Neuronal stem cell (in vitro differentiated cells): ENCODE data around the gene CD63.

Experiments used
- DNase-seq: peaks from one replicate; pipeline ENCODE4 v3.0.0-alpha.2; 2013; ENCODE audit warnings: low spot score
- H2AFZ ChIP-seq: one replicate; pipeline ENCODE4 v1.6.1; 2013; ENCODE audit warnings: mild to moderate bottlenecking, low read length, inconsistent platforms
- H2AK5ac ChIP-seq: 2 replicates; pipeline ENCODE4 v1.6.1; 2013; ENCODE audit warnings: low read depth, mild to moderate bottlenecking, inconsistent platforms, low read length, moderate library complexity, mixed read lengths
- H2BK120ac ChIP-seq: 2 replicates; pipeline ENCODE4 v1.6.1; 2013; ENCODE audit warnings: low read depth, mild to moderate bottlenecking, inconsistent platforms, low read length, moderate library complexity, mixed read lengths
- H2BK12ac ChIP-seq: one replicate; pipeline ENCODE4 v1.6.1; 2013; ENCODE audit warnings: low read length, inconsistent platforms
- H2BK15ac ChIP-seq: 2 replicates; pipeline ENCODE4 v1.6.1; 2013; ENCODE audit warnings: mild to moderate bottlenecking, low read length, inconsistent platforms, mixed read lengths
- H2BK5ac ChIP-seq: one replicate; pipeline ENCODE4 v1.6.1; 2013; ENCODE audit warnings: inconsistent platforms, mild to moderate bottlenecking, low read length, moderate library complexity
- H3K14ac ChIP-seq: one replicate; pipeline ENCODE4 v1.6.1; 2013; ENCODE audit warnings: low read length, inconsistent platforms
- H3K18ac ChIP-seq: 2 replicates; pipeline ENCODE4 v1.6.1; 2013; ENCODE audit warnings: low read length, inconsistent platforms
- H3K23ac ChIP-seq: 2 replicates; pipeline ENCODE4 v1.6.1; 2013; ENCODE audit warnings: low read depth, mild to moderate bottlenecking, mixed read lengths, low read length, inconsistent platforms; ENCODE audit not compliant: poor library complexity
- H3K27ac ChIP-seq: replicated peaks from 3 replicates; pipeline ENCODE4 v1.5.1; 2013; ENCODE audit warnings: low read length, inconsistent platforms
- H3K27me3 ChIP-seq, 3 experiments: 2 replicates each; pipeline ENCODE4 v1.6.1; 2013; ENCODE audit warnings: low read length in 3 of 3, mild to moderate bottlenecking in 2 of 3, inconsistent platforms in 1 of 3, low read depth in 1 of 3, mixed read lengths in 1 of 3, moderate library complexity in 1 of 3; ENCODE audit not compliant: control insufficient read depth in 3 of 3, insufficient read depth in 3 of 3
- H3K36me3 ChIP-seq, 2 donors: replicated peaks in 1 of 2; 2 replicates each; pipeline ENCODE4 v1.6.1; 2013; ENCODE audit warnings: low read length in 2 of 2; ENCODE audit not compliant: control insufficient read depth in 2 of 2, insufficient read depth in 2 of 2
- H3K4ac ChIP-seq: 2 replicates; pipeline ENCODE4 v1.6.1; 2013; ENCODE audit warnings: inconsistent platforms, mild to moderate bottlenecking, low read length, moderate library complexity
- H3K4me1 ChIP-seq, 2 donors: 1 replicate in 1 of 2; 2 replicates in 1 of 2; pipeline ENCODE4 v1.6.1; 2013; ENCODE audit warnings: low read length in 2 of 2, low read depth in 1 of 2; ENCODE audit not compliant: control insufficient read depth in 2 of 2, insufficient read depth in 1 of 2
- H3K4me2 ChIP-seq: one replicate; pipeline ENCODE4 v1.6.1; 2013; ENCODE audit warnings: mild to moderate bottlenecking, low read length, inconsistent platforms; ENCODE audit not compliant: insufficient read depth, poor library complexity, severe bottlenecking
- H3K4me3 ChIP-seq, 2 donors: 2 replicates each; pipeline ENCODE4 v1.5.1; 2013; ENCODE audit warnings: low read length in 2 of 2, mild to moderate bottlenecking in 2 of 2, inconsistent platforms in 1 of 2, moderate library complexity in 1 of 2
- H3K79me1 ChIP-seq: one replicate; pipeline ENCODE4 v1.6.1; 2013; ENCODE audit warnings: low read depth, mild to moderate bottlenecking, inconsistent platforms, low read length, moderate library complexity
- H3K9ac ChIP-seq: one replicate; pipeline ENCODE4 v1.6.1; 2013; ENCODE audit warnings: mild to moderate bottlenecking, low read depth, low read length, inconsistent platforms; ENCODE audit not compliant: poor library complexity
- H3K9me3 ChIP-seq, 2 donors: replicated peaks in 1 of 2; 2 replicates each; pipeline versions ENCODE3 to v1.6.1; 2013; ENCODE audit warnings: low read length in 2 of 2, mild to moderate bottlenecking in 2 of 2, inconsistent platforms in 1 of 2, low read depth in 1 of 2, mixed read lengths in 1 of 2, moderate library complexity in 1 of 2; ENCODE audit not compliant: control insufficient read depth in 2 of 2, insufficient read depth in 1 of 2
- H4K8ac ChIP-seq: one replicate; pipeline ENCODE4 v1.6.1; 2013; ENCODE audit warnings: low read depth, mild to moderate bottlenecking, inconsistent platforms, low read length, moderate library complexity
- H4K91ac ChIP-seq: one replicate; pipeline ENCODE4 v1.6.1; 2013; ENCODE audit warnings: low read length, low read depth, mild to moderate bottlenecking, inconsistent platforms; ENCODE audit not compliant: poor library complexity
- WGBS, 2 donors: extraction: QIAGEN DNeasy Blood & Tissue Kit; methylation state at CpG; one replicate each; pipeline ENCODE4 v1.1.7; 2013; ENCODE audit warnings: missing lambda C conversion rate in 2 of 2, mixed read lengths in 1 of 2; ENCODE audit not compliant: insufficient read length in 2 of 2, insufficient replicate concordance in 1 of 2; ENCODE audit errors: extremely low coverage in 2 of 2; 5-methylcytosine and 5-hydroxymethylcytosine counted together

CD63 gene

DNA sequence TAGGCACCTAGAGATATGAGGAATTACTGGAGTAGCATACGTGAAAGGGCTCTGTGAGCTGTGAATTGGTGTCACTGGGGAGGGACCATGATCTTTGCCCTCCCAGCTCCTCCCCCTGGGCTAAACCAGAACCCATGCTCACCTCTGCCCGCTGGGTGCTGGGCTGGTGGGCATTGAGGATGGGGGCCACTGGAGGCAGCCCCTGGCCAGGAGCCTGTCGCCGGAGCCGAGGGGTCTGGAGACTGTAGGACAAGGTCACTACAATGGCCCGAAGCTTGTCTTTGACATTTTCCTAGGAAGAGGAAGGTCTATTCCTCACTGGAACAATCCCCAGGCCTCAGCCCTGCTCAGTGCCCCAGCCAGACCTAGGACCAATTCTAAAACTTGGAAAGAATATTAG is 32.7 kb downstream of the CD63 start:
- H3K36me3 ChIP-seq, result peaks cover 18 to 45% of the 10 kb centered on the region in 2 donors
- no peak overlapping the region for H4K91ac ChIP-seq

DNA sequence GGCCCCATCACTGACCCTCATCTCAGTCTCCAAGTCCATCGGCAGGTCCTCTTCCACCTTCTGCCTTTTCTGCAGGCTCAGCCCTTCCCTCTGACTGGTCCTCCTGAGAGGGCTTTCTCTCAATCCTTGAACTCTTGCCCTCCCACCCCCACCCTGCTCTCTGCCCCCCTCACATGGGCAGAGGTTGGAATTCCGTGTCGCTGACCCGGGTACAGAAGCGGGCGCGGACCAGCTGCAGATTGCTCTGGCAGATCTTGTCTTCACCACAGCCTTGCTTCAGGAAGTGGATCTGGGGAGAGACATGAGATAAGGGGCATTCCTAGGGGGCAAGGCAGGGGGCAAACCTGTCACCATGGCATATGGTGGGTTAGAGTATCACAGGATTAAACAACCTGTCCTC is 33.5 kb downstream of the CD63 start:
- H3K36me3 ChIP-seq, result peaks cover 20 to 41% of the 10 kb centered on the region in 2 donors
- no peaks in the 10 kb centered on the region for H3K27me3 ChIP-seq
- H3K4me2 ChIP-seq, result no peak overlapping the region
- no peak overlapping the region for H3K9ac ChIP-seq
- no peak overlapping the region for H3K23ac ChIP-seq
- H4K91ac ChIP-seq, result no peak overlapping the region
- no peak overlapping the region for H3K18ac ChIP-seq
- H2BK5ac ChIP-seq, result no peak overlapping the region
- no peak overlapping the region for H2AK5ac ChIP-seq
- H4K8ac ChIP-seq, result no peak overlapping the region
- no peak for DNase-seq
- no peak overlapping the region for H3K14ac ChIP-seq
- no peak overlapping the region for H2BK120ac ChIP-seq
- no peak overlapping the region for H3K4ac ChIP-seq
- no peaks in the 10 kb centered on the region for H3K9me3 ChIP-seq
- WGBS, 2 donors, result no CpG with 5 or more reads among the region's 7 CpGs
- no peak overlapping the region for H3K4me3 ChIP-seq
- H2BK15ac ChIP-seq, result no peak overlapping the region
- no peak overlapping the region for H2BK12ac ChIP-seq
- no peaks in the 10 kb centered on the region for H3K79me1 ChIP-seq
- no peak overlapping the region for H3K27ac ChIP-seq
- H3K4me1 ChIP-seq, result no peaks in the 10 kb centered on the region
- no peak overlapping the region for H2AFZ ChIP-seq

More for the DNA sequence above, 32.7 kb downstream of the CD63 start:
- Histone ChIP-seq H2AK5ac (no peak overlapping the region), H3K14ac (no peak overlapping the region), H3K79me1 (peaks cover 2% of the 10 kb centered on the region), H3K4me2 (no peak overlapping the region), H3K4me1 (no peaks in the 10 kb centered on the region), H3K18ac (no peak overlapping the region), H2BK120ac (no peak overlapping the region), H4K8ac (no peak overlapping the region), H3K9ac (no peak overlapping the region), H3K9me3 (no peaks in the 10 kb centered on the region), H2BK12ac (no peak overlapping the region), H3K4me3 (no peak overlapping the region), H2AFZ (no peak overlapping the region), H2BK5ac (no peak overlapping the region), H2BK15ac (no peak overlapping the region), H3K27me3 (no peaks in the 10 kb centered on the region), H3K27ac (no peak overlapping the region), H3K23ac (no peak overlapping the region), H3K4ac (no peak overlapping the region)
- no CpG with 5 or more reads among the region's 6 CpGs for WGBS, 2 donors
- DNase-seq, result no peak

DNA sequence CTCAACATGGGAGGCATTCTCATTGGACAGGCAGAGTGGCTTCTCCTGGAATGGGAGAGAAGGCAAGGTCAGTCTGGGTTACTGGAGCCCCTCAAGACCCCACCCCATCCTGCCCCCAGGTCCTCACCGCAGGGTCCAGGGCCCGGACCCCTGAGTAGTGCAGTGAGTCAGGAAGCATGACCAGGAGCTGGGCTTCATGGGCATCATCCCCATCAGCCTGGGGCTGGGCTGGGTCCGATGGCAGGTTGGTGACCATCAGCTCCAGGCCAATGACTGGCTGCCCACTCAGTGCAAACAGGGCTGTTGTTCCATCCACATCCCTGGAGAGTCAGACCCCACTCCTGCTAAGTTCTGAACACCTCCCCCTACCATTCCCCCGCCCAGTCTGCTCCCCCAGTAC is 34.2 kb downstream of the CD63 start:
- no peak overlapping the region for H3K23ac ChIP-seq
- H4K8ac ChIP-seq, result no peak overlapping the region
- H3K14ac ChIP-seq, result no peak overlapping the region
- no peak overlapping the region for H3K27ac ChIP-seq
- no peak overlapping the region for H3K4ac ChIP-seq
- H2AFZ ChIP-seq, result no peak overlapping the region
- no peaks in the 10 kb centered on the region for H3K79me1 ChIP-seq
- H3K27me3 ChIP-seq, result no peaks in the 10 kb centered on the region
- H3K4me1 ChIP-seq, result no peaks in the 10 kb centered on the region
- no peak overlapping the region for H2AK5ac ChIP-seq
- peaks cover 20 to 41% of the 10 kb centered on the region in 2 donors for H3K36me3 ChIP-seq
- no peak overlapping the region for H3K18ac ChIP-seq
- no peak overlapping the region for H2BK15ac ChIP-seq
- no CpG with 5 or more reads among the region's 4 CpGs for WGBS, 2 donors
- no peaks in the 10 kb centered on the region for H3K9me3 ChIP-seq
- H3K9ac ChIP-seq, result no peak overlapping the region
- DNase-seq, result no peak
- no peak overlapping the region for H2BK5ac ChIP-seq
- no peak overlapping the region for H3K4me3 ChIP-seq
- no peak overlapping the region for H4K91ac ChIP-seq
- H2BK120ac ChIP-seq, result no peak overlapping the region
- no peak overlapping the region for H3K4me2 ChIP-seq
- no peak overlapping the region for H2BK12ac ChIP-seq

DNA sequence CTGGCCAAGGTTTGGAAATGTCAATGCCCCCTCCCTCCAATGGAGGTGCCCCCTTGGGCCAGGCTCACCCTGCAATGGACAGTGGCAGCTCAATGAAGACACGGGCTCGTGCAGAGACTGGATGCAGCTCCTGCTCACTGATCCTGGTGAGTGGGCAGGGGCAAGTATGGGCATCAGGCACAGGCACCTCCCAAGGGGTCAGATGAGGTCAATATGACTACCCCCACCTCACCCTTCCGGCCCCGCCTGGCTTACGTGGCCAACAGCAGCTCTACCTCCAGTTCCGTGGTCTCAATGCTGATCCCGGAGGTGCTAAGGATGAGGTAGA is 34.7 kb downstream of the CD63 start:
- no peaks in the 10 kb centered on the region for H3K79me1 ChIP-seq
- no peak overlapping the region for H3K4me2 ChIP-seq
- no peak overlapping the region for H3K27ac ChIP-seq
- H3K14ac ChIP-seq, result no peak overlapping the region
- no peak overlapping the region for H4K8ac ChIP-seq
- H2BK120ac ChIP-seq, result no peak overlapping the region
- no peak overlapping the region for H3K9ac ChIP-seq
- no peak for DNase-seq
- H3K4me1 ChIP-seq, result no peaks in the 10 kb centered on the region
- H3K27me3 ChIP-seq, result no peaks in the 10 kb centered on the region
- H2BK5ac ChIP-seq, result no peak overlapping the region
- H3K18ac ChIP-seq, result no peak overlapping the region
- H2BK15ac ChIP-seq, result no peak overlapping the region
- H3K4me3 ChIP-seq, result no peak overlapping the region
- H2AK5ac ChIP-seq, result no peak overlapping the region
- no peak overlapping the region for H3K23ac ChIP-seq
- H3K9me3 ChIP-seq, result no peaks in the 10 kb centered on the region
- H3K36me3 ChIP-seq, result peaks cover 20 to 39% of the 10 kb centered on the region in 2 donors
- no peak overlapping the region for H4K91ac ChIP-seq
- no CpG with 5 or more reads among the region's 7 CpGs for WGBS, 2 donors
- H2AFZ ChIP-seq, result no peak overlapping the region
- H3K4ac ChIP-seq, result no peak overlapping the region
- no peak overlapping the region for H2BK12ac ChIP-seq
